ENCODE results near the gene DYNC2LI1.

The DYNC2LI1 gene

GRCh38 chr2:43764086-43764705 lies 9.6 kb upstream of the DYNC2LI1 start:
- no peak for DNase-seq

GRCh38 chr2:43766006-43766405 lies 7.8 kb upstream of the DYNC2LI1 start:
- DNase-seq: no peak

GRCh38 chr2:43774617-43775016 lies 778 bp downstream of the DYNC2LI1 start:
- no peak for DNase-seq

GRCh38 chr2:43776324-43776723 lies 2.5 kb downstream of the DYNC2LI1 start:
- DNase-seq: no peak

GRCh38 chr2:43777306-43777926 lies 3.6 kb downstream of the DYNC2LI1 start:
- DNase-seq: no peak

GRCh38 chr2:43778233-43778632 lies 4.4 kb downstream of the DYNC2LI1 start:
- no peak for DNase-seq

- no peak for DNase-seq
Observed at GRCh38 chr2:43787895-43788294, 14.1 kb downstream of the DYNC2LI1 start.

GRCh38 chr2:43788646-43789045 lies 14.8 kb downstream of the DYNC2LI1 start:
- no peak for DNase-seq

- DNase-seq: no peak
Observed at GRCh38 chr2:43790147-43790546, 16.3 kb downstream of the DYNC2LI1 start.

GRCh38 chr2:43791035-43791765 lies 17.4 kb downstream of the DYNC2LI1 start:
- DNase-seq: no peak

- DNase-seq: no peak
Observed at GRCh38 chr2:43792653-43793052, 18.8 kb downstream of the DYNC2LI1 start.

GRCh38 chr2:43794956-43795355 lies 21.1 kb downstream of the DYNC2LI1 start:
- no peak for DNase-seq

- DNase-seq: no peak
Observed at GRCh38 chr2:43796206-43796605, 22.4 kb downstream of the DYNC2LI1 start.

GRCh38 chr2:43798300-43798699 lies 24.5 kb downstream of the DYNC2LI1 start:
- no peak for DNase-seq

GRCh38 chr2:43800894-43801293 lies 27.1 kb downstream of the DYNC2LI1 start:
- DNase-seq: no peak

- no peak for DNase-seq
Observed at GRCh38 chr2:43802135-43802534, 28.3 kb downstream of the DYNC2LI1 start.

- no peak for DNase-seq
Observed at GRCh38 chr2:43803113-43803512, 29.3 kb downstream of the DYNC2LI1 start.

GRCh38 chr2:43806719-43807031 lies 32.8 kb downstream of the DYNC2LI1 start:
- no peak for DNase-seq

- DNase-seq: no peak
Observed at GRCh38 chr2:43810452-43810851, 36.6 kb downstream of the DYNC2LI1 start.

- no peak for DNase-seq
Observed at GRCh38 chr2:43810888-43811287, 37.0 kb downstream of the DYNC2LI1 start.

GRCh38 chr2:43812006-43812405 lies 38.2 kb downstream of the DYNC2LI1 start:
- no peak for DNase-seq

GRCh38 chr2:43812947-43813346 lies 39.1 kb downstream of the DYNC2LI1 start:
- no peak for DNase-seq

- no peak for DNase-seq
Observed at GRCh38 chr2:43814711-43815110, 40.9 kb downstream of the DYNC2LI1 start.

- peak in 1 of 2 donors; percentile 29 for DNase-seq
Observed at GRCh38 chr2:43818761-43819160, 44.9 kb downstream of the DYNC2LI1 start.

Measured in CD4-positive, alpha-beta T cell treated with Interleukin-4 for 1 hour (primary cell).